Transverse colon (tissue), 4 donors: Measurements from ENCODE around the gene UBE4A. TPM values are rescaled to one million over a fixed set of nuclear protein-coding genes. Genes with fewer than 3 reads are reported as not detected.

Source experiments
- DNase-seq: peaks from one replicate; pipeline ENCODE4 v3.0.0-alpha.2; 2019
- H3K27ac ChIP-seq, 4 donors: fragments of 200-600 bp; sonication (generic); 2 replicates each; pipeline ENCODE4 v1.5.1; 2016 to 2018; ENCODE audit warnings: inconsistent platforms in 4 of 4
- H3K27me3 ChIP-seq: fragments of 200-600 bp; sonication (generic); 2 replicates; pipeline ENCODE4 v1.5.1; 2017; ENCODE audit warnings: inconsistent platforms
- H3K36me3 ChIP-seq, 4 donors: fragments of 200-600 bp; sonication (generic); 2 replicates each; pipeline ENCODE4 v1.5.1; 2017 to 2019; ENCODE audit warnings: inconsistent platforms in 4 of 4
- H3K4me1 ChIP-seq, 4 donors: fragments of 200-600 bp; sonication (generic); 2 replicates each; pipeline ENCODE4 v1.5.1; 2017 to 2020; ENCODE audit warnings: inconsistent platforms in 4 of 4
- H3K4me3 ChIP-seq, 4 donors: fragments of 200-600 bp; sonication (generic); 1 replicate in 1 of 4; 2 replicates in 3 of 4; pipeline versions ENCODE4 v1.5.1 to v1.6.1; 2017 to 2019; ENCODE audit warnings: inconsistent platforms in 4 of 4
- H3K9me3 ChIP-seq, 2 donors: fragments of 200-600 bp; sonication (generic); 2 replicates each; pipeline ENCODE4 v1.5.1; 2017 to 2019; ENCODE audit warnings: inconsistent platforms in 2 of 2
- CTCF ChIP-seq, 5 experiments: fragments of 200-600 bp in 3 of 5; fragments of 450-650 bp in 2 of 5; sonication (generic) in 3 of 5; IDR thresholded peaks; 1 replicate in 2 of 5; 2 replicates in 3 of 5; pipeline ENCODE4 v1.5.1; 2016 to 2017; ENCODE audit warnings: antibody characterized with exemption in 5 of 5, inconsistent platforms in 3 of 5, mild to moderate bottlenecking in 2 of 5, moderate library complexity in 1 of 5
- EP300 ChIP-seq: sonication (generic); formaldehyde crosslinking; IDR thresholded peaks from one replicate; pipeline ENCODE4 v1.6.1; 2017; ENCODE audit warnings: antibody characterized with exemption, low read depth
- POLR2A ChIP-seq: fragments of 450-650 bp; IDR thresholded peaks from one replicate; pipeline ENCODE4 v1.6.1; 2016; ENCODE audit warnings: antibody characterized with exemption, mild to moderate bottlenecking, moderate library complexity
- POLR2AphosphoS5 ChIP-seq, 3 donors: sonication (generic); formaldehyde crosslinking; IDR thresholded peaks; one replicate each; pipeline ENCODE4 v1.6.1; 2016; ENCODE audit warnings: antibody characterized with exemption in 3 of 3
- WGBS, 2 donors: methylation state at CpG; one replicate each; pipeline ENCODE4 v1.1.5; 2018; ENCODE audit warnings: low coverage in 1 of 2; 5-methylcytosine and 5-hydroxymethylcytosine counted together
- in situ Hi-C, 4 donors: fragments of 200-750 bp; cut with MboI; loops; one replicate each; pipeline versions ENCODE4 v1.15.0 to v1.15.1; 2017; ENCODE audit warnings: low sequenced_read_pairs in 3 of 4, low pct_ligation_motif_present in 1 of 4, low pct_unique_long_range_greater_than_20kb in 1 of 4
- intact Hi-C: fragments of 100-400 bp; cut with DNase I; formaldehyde crosslinking; loops from one replicate; pipeline ENCODE4 v1.15.1; 2023; ENCODE audit warnings: low total_unique reads
- total RNA-seq, 4 donors: library from RNA; depleted of rRNA; stranded (reverse); fragments of >200 nt; gene quantifications; one replicate each; pipeline ENCODE4 v1.1.0, GENCODE V29; 2016

The UBE4A gene
- total RNA-seq, 4 donors from 2014 or later: 42.3 to 54.3 (median 49.2) TPM

GRCh38 chr11:118441770-118442275 lies 82.4 kb downstream of the UBE4A start:
- WGBS, 2 donors: 36 to 50% methylated on average over 1 to 3 of the region's 3 CpGs
- in situ Hi-C loops (no loop called here), intact Hi-C loops (no loop called here)
- H3K27ac ChIP-seq: no peak overlapping the region
- DNase-seq: no peak
- H3K36me3 ChIP-seq: no peaks in the 10 kb centered on the region
- TF ChIP-seq EP300: no peak
- TF ChIP-seq POLR2AphosphoS5 (IDR thresholded peaks at IDR 0.05): no peak
- no peak for TF ChIP-seq POLR2A
- TF ChIP-seq CTCF (IDR thresholded peaks at IDR 0.05): no peak
- no peaks in the 10 kb centered on the region for H3K9me3 ChIP-seq
- peaks cover 15 to 80% (median 53%) of the 10 kb centered on the region in 4 donors for H3K4me1 ChIP-seq
- H3K27me3 ChIP-seq: no peaks in the 10 kb centered on the region
- no peak overlapping the region for H3K4me3 ChIP-seq

DNA sequence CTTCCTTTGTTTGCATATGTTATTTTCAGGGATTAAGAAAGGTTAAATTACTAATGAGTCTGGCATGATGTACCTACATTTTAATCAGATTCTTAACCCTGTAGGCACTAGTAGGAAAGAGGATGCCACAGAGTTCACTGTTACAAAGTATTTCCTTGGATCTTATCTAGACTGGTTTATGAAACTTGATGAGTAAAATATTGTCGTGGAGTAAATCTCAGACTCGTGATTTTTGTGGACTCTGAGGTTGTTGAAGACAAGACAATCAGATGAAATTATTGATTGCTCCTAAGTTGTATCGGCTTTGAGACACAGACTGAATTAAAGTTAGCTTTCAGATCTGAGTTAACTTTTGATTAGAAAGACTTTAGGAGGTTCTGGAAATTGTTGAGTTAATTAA lies 82.9 kb downstream of the UBE4A start:
- TF ChIP-seq EP300: no peak
- no peak for TF ChIP-seq CTCF (IDR thresholded peaks at IDR 0.05)
- no peak for TF ChIP-seq POLR2A
- TF ChIP-seq POLR2AphosphoS5 (IDR thresholded peaks at IDR 0.05): no peak
- H3K27me3 ChIP-seq: no peaks in the 10 kb centered on the region
- intact Hi-C loops (no loop called here), in situ Hi-C loops (no loop called here)
- H3K4me1 ChIP-seq: peaks cover 15 to 80% (median 53%) of the 10 kb centered on the region in 4 donors
- no peaks in the 10 kb centered on the region for H3K9me3 ChIP-seq
- no peaks in the 10 kb centered on the region for H3K36me3 ChIP-seq
- no peak for DNase-seq
- 49 to 63% methylated on average over 1 to 3 of the region's 3 CpGs for WGBS, 2 donors
- H3K27ac ChIP-seq: no peak overlapping the region
- no peak overlapping the region for H3K4me3 ChIP-seq

GRCh38 chr11:118442908-118443589 lies 83.6 kb downstream of the UBE4A start:
- intact Hi-C loops (no loop called here), in situ Hi-C loops (no loop called here)
- no peaks in the 10 kb centered on the region for H3K36me3 ChIP-seq
- H3K4me1 ChIP-seq: peaks cover 18 to 76% (median 52%) of the 10 kb centered on the region in 4 donors
- DNase-seq: no peak
- no peak overlapping the region for H3K27ac ChIP-seq
- no peaks in the 10 kb centered on the region for H3K9me3 ChIP-seq
- 61 to 74% methylated on average over 4 of the region's 4 CpGs for WGBS, 2 donors
- H3K4me3 ChIP-seq: no peak overlapping the region
- H3K27me3 ChIP-seq: no peaks in the 10 kb centered on the region
- TF ChIP-seq CTCF (IDR thresholded peaks at IDR 0.05) (no peak), POLR2A (no peak), POLR2AphosphoS5 (IDR thresholded peaks at IDR 0.05) (no peak), EP300 (no peak)

DNA sequence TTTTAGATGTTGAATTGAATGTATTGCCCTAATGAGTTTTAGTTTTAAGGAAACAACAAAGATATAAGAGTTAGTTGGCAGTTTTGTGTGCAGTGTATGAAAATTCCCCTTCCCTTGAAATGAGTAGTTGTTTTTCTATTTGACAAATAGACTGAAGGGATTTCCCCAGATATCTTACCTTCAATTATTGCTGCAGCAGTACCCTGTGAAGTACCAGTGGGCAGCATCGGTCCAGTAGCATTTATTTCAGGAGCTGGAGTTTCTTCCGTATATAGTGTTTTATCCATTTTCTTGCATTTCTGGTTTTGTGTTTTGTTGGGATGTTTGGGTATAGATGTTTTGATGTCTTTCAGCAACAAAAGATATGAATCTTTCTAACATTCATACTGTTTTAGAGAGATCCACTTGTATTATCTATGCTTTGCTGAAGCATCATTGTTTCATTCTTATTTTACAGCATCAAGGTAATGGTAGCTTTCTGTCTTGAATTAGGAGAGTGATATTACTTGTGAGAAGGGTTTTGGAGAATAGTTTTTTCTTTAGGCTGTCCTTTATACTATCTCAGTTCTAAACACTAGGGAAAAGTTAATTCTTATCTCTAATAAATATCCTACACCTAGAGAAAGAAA lies 84.3 kb downstream of the UBE4A start:
- 65 to 79% methylated on average over 2 of the region's 2 CpGs for WGBS, 2 donors
- in situ Hi-C loops: no loop called here
- TF ChIP-seq POLR2AphosphoS5 (IDR thresholded peaks at IDR 0.05): no peak
- no peak for TF ChIP-seq CTCF (IDR thresholded peaks at IDR 0.05)
- no peak for TF ChIP-seq POLR2A
- no peak for TF ChIP-seq EP300
- Histone ChIP-seq H3K4me1 (peaks cover 18 to 75% (median 52%) of the 10 kb centered on the region in 4 donors), H3K27ac (no peak overlapping the region), H3K27me3 (no peaks in the 10 kb centered on the region), H3K36me3 (no peaks in the 10 kb centered on the region), H3K4me3 (no peak overlapping the region), H3K9me3 (no peaks in the 10 kb centered on the region)
- intact Hi-C loops: no loop called here
- no peak for DNase-seq
